Heart right ventricle (tissue), 16 donors: ENCODE measurements around the gene ACTR3C. TPM values are rescaled to one million over a fixed set of nuclear protein-coding genes. Genes with fewer than 3 reads are reported as not detected.

Experiments
- ATAC-seq, 8 donors: fragments of 200-7000 bp; cut with Tn5 transposase; one replicate each; pipeline ENCODE4 v1.9.1; 2020; ENCODE audit warnings: mild to moderate bottlenecking in 8 of 8, moderate library complexity in 8 of 8, moderate number of reproducible peaks in 1 of 8
- DNase-seq, 2 donors: peaks; one replicate each; pipeline ENCODE4 v3.0.0-alpha.2; 2020
- H3K27ac ChIP-seq, 10 donors: fragments of 200-600 bp; sonication (generic) in 2 of 10; one replicate each; pipeline versions ENCODE4 v1.5.0 to v1.8.0; 2020 to 2022; ENCODE audit warnings: mild to moderate bottlenecking in 3 of 10
- H3K27me3 ChIP-seq, 7 donors: fragments of 200-600 bp; one replicate each; pipeline ENCODE4 v1.8.0; 2021 to 2022; ENCODE audit warnings: mild to moderate bottlenecking in 2 of 7
- H3K36me3 ChIP-seq, 9 donors: fragments of 200-600 bp; sonication (generic) in 1 of 9; one replicate each; pipeline versions ENCODE4 v1.5.0 to v1.8.0; 2020 to 2022; ENCODE audit warnings: mild to moderate bottlenecking in 2 of 9
- H3K4me1 ChIP-seq, 9 donors: fragments of 200-600 bp; sonication (generic) in 1 of 9; one replicate each; pipeline versions ENCODE4 v1.5.0 to v1.8.0; 2020 to 2022; ENCODE audit warnings: mild to moderate bottlenecking in 4 of 9
- H3K4me3 ChIP-seq, 10 donors: fragments of 200-600 bp; sonication (generic) in 2 of 10; one replicate each; pipeline versions ENCODE4 v1.5.0 to v1.8.0; 2020 to 2022; ENCODE audit warnings: mild to moderate bottlenecking in 7 of 10, moderate library complexity in 2 of 10
- H3K9me3 ChIP-seq, 11 donors: fragments of 200-600 bp in 10 of 11; sonication (generic) in 2 of 11; one replicate each; pipeline versions ENCODE4 v1.5.0 to v1.8.0; 2013 to 2022; ENCODE audit warnings: mild to moderate bottlenecking in 2 of 11, control low read depth in 1 of 11, moderate library complexity in 1 of 11
- CTCF ChIP-seq, 9 donors: fragments of 200-600 bp; sonication (generic) in 2 of 9; IDR thresholded peaks; one replicate each; pipeline versions ENCODE4 v1.5.0 to v1.8.0; 2021 to 2022; ENCODE audit warnings: antibody characterized with exemption in 9 of 9, mild to moderate bottlenecking in 5 of 9, moderate library complexity in 1 of 9
- WGBS, 2 donors: extraction: QIAGEN DNeasy Blood & Tissue Kit; methylation state at CpG; one replicate each; pipeline ENCODE4 v1.1.7; 2013; ENCODE audit warnings: inconsistent platforms in 1 of 2; 5-methylcytosine and 5-hydroxymethylcytosine counted together
- intact Hi-C, 10 donors: fragments of 100-400 bp; cut with DNase I; formaldehyde crosslinking; loops; one replicate each; pipeline versions ENCODE4 v1.11.1 to v1.14.2; 2022
- polyA plus RNA-seq, 2 donors: library from polyadenylated mRNA; stranded (reverse); fragments of 200-250 nt; gene quantifications; one replicate each; pipeline ENCODE4 v1.2.3, GENCODE V29; 2013
- total RNA-seq, 10 donors: library from RNA; stranded (reverse); fragmentation: NEBNext Ultra II Directional in 3 of 10; extraction: Animal tissue kit (Norgen Biotek cat#: 25700) in 3 of 10; gene quantifications; one replicate each; pipeline versions ENCODE4 v1.2.1 to v1.2.4, GENCODE V29; 2021 to 2023
- donor health status: Arrhythmogenic right ventricular cardiomyopathy.
- donor health status: ischemic (EF 13 %, LVEDD 7.1; RV severe dilation, severe dysfunction).
- donor health status: healthy with polysubstance abuse.
- donor health status: DM: no; HTN: yes; CAD: no.
- donor health status: DM: no; HTN: no; CAD: no.
- donor health status: ischemic (EF 25% LVEDD 6.9; RV normal size, moderate dysfunction).
- donor health status: ischemic (EF 25% LVEDD 5.7; RV mildly dilated, moderate dysfunction).
- donor health status: healthy.
- donor health status: DM: yes; HTN: yes; CAD: no.
- donor health status: Ischemic cardiomyopathy.
- donor health status: ischemic (EF 35%, LVEDD 5.7; RV mildly dilated, moderate dysfunction).
- donor health status: nonischemic (EF 11% LVEDD 7.7; RV severe dilation, severe dysfunction).
- donor health status: DM: yes; HTN: yes; CAD: no.
- donor health status: PGD.
- donor health status: ischemic (EF 29% LVEDD 5.4; RV normal size, mild dysfunction).
- donor health status: nonischemic (EF 23%, LVEDD 6.1; RV moderate dilation, normal function).

The ACTR3C gene
- total and polyA plus RNA-seq, 12 donors = 2.6 to 7.0 (median 3.5) TPM

GRCh38 chr7:150368884-150369747 lies 45.8 kb upstream of the ACTR3C start:
- intact Hi-C loops = loop anchor here in 6 of 10 donors (1.0 to 10.0 kb wide), 3 partner anchors 36 to 386 kb away; a partner anchor contains a TSS
- 0 to 1% methylated on average over 58 of the region's 58 CpGs for WGBS, 2 donors
- DNase-seq = peak; percentile 81 to 85
- H3K4me1 ChIP-seq = peaks cover 16 to 57% (median 36%) of the 10 kb centered on the region in 9 donors
- no peaks in the 10 kb centered on the region for H3K27me3 ChIP-seq
- no peaks in the 10 kb centered on the region for H3K9me3 ChIP-seq
- peak; percentile 65 to 87 (median 81) for ATAC-seq
- TF ChIP-seq CTCF (IDR thresholded peaks at IDR 0.05) = no peak
- H3K4me3 ChIP-seq = peak overlapping the region; percentile 74 to 99 (median 97)
- H3K36me3 ChIP-seq = peaks cover 0 to 45% (median 28%) of the 10 kb centered on the region in 9 donors
- peak overlapping the region; percentile 90 to 100 (median 98) for H3K27ac ChIP-seq

DNA sequence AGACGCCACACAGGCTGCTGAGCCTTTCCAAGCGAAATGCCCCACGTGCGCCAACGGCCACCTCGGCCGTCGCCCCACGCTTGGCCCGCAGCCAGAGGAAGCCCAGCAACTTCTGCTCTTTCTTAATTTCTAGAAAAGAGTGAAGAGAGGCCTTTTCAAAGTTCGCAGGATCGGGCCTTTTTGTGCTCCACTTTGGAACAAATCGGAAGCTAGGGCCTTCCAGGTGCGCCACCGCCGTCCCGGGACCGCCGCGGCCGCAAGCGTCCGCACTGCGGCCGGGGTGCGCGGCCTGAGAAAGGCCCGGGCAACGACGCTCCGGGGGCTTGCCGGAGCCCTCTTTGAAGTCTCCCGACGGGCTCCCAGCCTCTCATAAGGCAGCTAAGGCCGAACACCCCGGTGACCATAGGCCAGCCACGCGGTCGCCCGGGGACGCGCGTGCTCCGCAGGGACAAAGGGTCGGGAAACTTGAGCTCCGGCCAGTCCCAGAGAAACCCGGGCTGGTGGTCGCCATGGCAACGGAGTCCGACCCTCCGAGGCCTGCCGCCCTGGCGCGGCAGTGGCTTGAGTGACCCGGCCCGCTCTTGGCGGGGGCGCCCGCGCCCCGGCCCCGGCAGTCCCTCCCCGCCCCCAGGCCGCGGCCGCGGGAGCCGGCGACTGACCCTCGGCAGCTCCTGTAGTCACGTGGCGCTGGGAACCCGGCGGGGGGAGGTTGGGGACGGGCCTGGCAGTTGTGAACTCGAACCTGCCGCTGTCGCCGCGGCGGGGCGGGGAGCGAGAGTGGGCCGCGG lies 44.9 kb upstream of the ACTR3C start, which contains the start of gene REPIN1:
Gene REPIN1, plus strand, starts transcription at position 727 of the 788 bp plus-strand sequence. CDS start 890 bp downstream, outside the sequence.
- H3K9me3 ChIP-seq = no peaks in the 10 kb centered on the region
- intact Hi-C loops = loop anchor here in 6 of 10 donors (1.0 to 10.0 kb wide), 3 partner anchors 37 to 387 kb away; a partner anchor contains a TSS
- H3K4me3 ChIP-seq = peak within 1 kb of the TSS; percentile 74 to 99 (median 97)
- peaks cover 14 to 61% (median 31%) of the 10 kb centered on the region in 9 donors for H3K4me1 ChIP-seq
- no peaks in the 10 kb centered on the region for H3K27me3 ChIP-seq
- H3K27ac ChIP-seq = peak within 1 kb of the TSS; percentile 90 to 100 (median 98)
- peak; percentile 94 to 95 for DNase-seq
- 1 to 2% methylated on average over 77 to 83 of the region's 85 CpGs for WGBS, 2 donors
- TF ChIP-seq CTCF (IDR thresholded peaks at IDR 0.05) = no peak
- peaks cover 0 to 36% (median 22%) of the 10 kb centered on the region in 9 donors for H3K36me3 ChIP-seq
- peak; percentile 79 to 95 (median 87) for ATAC-seq

- DNase-seq (no peak), ATAC-seq (no peak)
- intact Hi-C loops = loop anchor here in 6 of 10 donors (1.0 to 10.0 kb wide), 3 partner anchors 38 to 387 kb away; a partner anchor contains a TSS
- no peaks in the 10 kb centered on the region for H3K27me3 ChIP-seq
- H3K27ac ChIP-seq = peak overlapping the region; percentile 90 to 100 (median 98)
- 59 to 61% methylated on average over 8 of the region's 8 CpGs for WGBS, 2 donors
- no peak for TF ChIP-seq CTCF (IDR thresholded peaks at IDR 0.05)
- peak overlapping the region; percentile 74 to 99 (median 97) for H3K4me3 ChIP-seq
- H3K4me1 ChIP-seq = peaks cover 13 to 61% (median 31%) of the 10 kb centered on the region in 9 donors
- H3K36me3 ChIP-seq = peaks cover 0 to 30% (median 15%) of the 10 kb centered on the region in 9 donors
- H3K9me3 ChIP-seq = no peaks in the 10 kb centered on the region
Measured at GRCh38 chr7:150367677-150368095, 44.3 kb upstream of the ACTR3C start.
